Uterus (tissue), 2 donors: Measurements from ENCODE around the gene AFF4.

Experiments used
- POLR2A ChIP-seq, 2 donors: fragments of 450-650 bp; IDR thresholded peaks; one replicate each; pipeline ENCODE4 v1.6.1; 2016; ENCODE audit warnings: antibody characterized with exemption in 2 of 2, mild to moderate bottlenecking in 1 of 2, moderate library complexity in 1 of 2
- TF ChIP-seq, protein P1 (sequence below), 4 experiments: fragments of 200-600 bp in 2 of 4; fragments of 450-650 bp in 2 of 4; sonication (generic) in 2 of 4; IDR thresholded peaks; one replicate each; pipeline ENCODE4 v1.5.1; 2016 to 2019; ENCODE audit warnings: antibody characterized with exemption in 4 of 4, mild to moderate bottlenecking in 2 of 4, moderate library complexity in 1 of 4

DNA sequence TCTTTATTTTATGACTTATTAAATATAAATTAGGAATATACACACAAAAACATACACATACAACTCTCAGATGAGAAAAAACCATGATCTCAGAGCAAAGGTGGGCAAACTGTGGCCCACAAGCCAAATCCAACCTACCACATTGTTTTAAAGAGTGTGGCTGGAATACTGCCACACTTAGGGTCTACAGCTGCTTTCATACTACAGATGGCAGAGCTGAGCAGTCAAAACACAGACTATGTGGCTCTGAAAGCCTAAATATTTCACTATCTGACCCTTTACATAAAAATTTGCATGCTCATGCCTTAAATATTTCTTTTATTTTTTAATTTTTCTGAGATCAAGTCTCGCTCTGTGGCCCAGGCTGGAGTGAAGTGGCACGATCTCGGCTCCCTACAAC lies 61.7 kb downstream of the AFF4 start:
- TF ChIP-seq, protein P1, sequence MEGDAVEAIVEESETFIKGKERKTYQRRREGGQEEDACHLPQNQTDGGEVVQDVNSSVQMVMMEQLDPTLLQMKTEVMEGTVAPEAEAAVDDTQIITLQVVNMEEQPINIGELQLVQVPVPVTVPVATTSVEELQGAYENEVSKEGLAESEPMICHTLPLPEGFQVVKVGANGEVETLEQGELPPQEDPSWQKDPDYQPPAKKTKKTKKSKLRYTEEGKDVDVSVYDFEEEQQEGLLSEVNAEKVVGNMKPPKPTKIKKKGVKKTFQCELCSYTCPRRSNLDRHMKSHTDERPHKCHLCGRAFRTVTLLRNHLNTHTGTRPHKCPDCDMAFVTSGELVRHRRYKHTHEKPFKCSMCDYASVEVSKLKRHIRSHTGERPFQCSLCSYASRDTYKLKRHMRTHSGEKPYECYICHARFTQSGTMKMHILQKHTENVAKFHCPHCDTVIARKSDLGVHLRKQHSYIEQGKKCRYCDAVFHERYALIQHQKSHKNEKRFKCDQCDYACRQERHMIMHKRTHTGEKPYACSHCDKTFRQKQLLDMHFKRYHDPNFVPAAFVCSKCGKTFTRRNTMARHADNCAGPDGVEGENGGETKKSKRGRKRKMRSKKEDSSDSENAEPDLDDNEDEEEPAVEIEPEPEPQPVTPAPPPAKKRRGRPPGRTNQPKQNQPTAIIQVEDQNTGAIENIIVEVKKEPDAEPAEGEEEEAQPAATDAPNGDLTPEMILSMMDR (IDR thresholded peaks at IDR 0.05) = no peak
- TF ChIP-seq POLR2A (IDR thresholded peaks at IDR 0.05) = no peak
